HG03354 (cell line): ENCODE results near the gene OR4P4.

Experiments
- ATAC-seq: cut with Tn5 transposase; IDR thresholded peaks from one replicate; pipeline ENCODE4 v1.9.1; 2021; ENCODE audit warnings: mild to moderate bottlenecking; ENCODE audit not compliant: unreplicated experiment, poor library complexity, severe bottlenecking

OR4P4 gene

DNA sequence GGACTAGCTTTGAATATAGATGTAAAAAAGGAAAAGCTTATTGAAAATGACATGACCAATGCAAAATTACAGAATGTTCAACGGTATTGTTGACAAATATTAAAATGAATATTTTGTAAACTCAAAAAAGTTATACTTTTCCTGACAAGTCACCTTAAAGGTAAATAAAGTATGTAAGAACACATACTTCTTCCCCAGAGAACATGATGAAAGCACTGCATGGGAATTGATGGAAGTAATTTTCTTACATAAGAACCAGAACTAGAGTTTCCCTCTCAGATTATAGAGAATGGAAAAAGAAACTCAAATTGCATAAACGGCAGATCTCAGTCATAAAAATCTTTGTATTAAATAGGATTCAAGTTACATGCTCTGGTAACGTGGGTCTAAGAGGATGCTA is at the start of gene OR4P4:
Gene OR4P4 (plus strand): TSS at position 301 of the 400 bp plus-strand sequence.
- ATAC-seq = no peak

DNA sequence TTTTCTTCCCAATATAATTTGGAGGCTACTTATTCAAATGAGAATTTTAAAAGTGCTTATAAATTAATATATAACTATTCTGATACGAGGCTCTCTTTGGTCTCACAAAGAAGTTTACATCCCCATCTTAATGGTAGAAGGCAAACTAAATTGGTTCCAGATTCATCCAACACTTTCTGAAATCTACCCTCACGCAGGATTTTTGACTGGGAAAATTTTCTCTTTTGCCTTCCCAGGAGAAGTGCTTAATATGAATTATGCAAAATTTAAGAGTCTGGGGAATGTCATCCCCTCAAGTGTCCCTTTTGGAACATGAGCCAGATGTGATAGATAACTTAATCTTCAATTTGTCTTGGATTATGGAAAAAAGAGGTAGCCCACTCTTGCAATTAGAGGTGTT is 27.4 kb upstream of the OR4P4 start, which contains the start of gene OR4C11:
Gene OR4C11 (minus strand): TSS at position 101 of the 400 bp plus-strand sequence. CDS start 3,272 bp downstream, outside the sequence.
- ATAC-seq = no peak

DNA sequence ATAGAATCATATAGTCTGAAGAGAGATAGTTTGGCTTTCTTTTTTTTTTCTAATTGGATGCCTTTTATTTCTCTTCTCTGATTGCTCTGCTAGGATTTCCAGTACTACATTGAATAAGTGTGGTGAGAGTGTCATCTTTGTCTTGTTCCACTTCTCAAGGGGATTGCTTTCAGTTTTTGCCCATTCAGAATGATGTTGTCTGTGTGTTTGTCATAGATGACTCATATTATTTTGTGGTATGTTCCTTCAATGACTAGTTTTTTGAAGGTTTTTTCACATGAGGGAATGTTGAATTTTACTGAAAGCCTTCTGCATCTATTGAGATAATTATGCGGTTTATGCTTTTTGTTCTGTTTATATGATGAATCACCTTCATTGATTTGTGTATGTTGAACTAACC is 10.4 kb upstream of the OR4P4 start:
- no peak for ATAC-seq

- no peak for ATAC-seq
These were observed 13.1 kb downstream of the OR4P4 start, which contains the start of gene OR4S2 for GRCh38 chr11:55648027-55648426. Gene OR4S2 (plus strand): TSS chr11:55648327. CDS start chr11:55650904, 2,577 bp downstream.

DNA sequence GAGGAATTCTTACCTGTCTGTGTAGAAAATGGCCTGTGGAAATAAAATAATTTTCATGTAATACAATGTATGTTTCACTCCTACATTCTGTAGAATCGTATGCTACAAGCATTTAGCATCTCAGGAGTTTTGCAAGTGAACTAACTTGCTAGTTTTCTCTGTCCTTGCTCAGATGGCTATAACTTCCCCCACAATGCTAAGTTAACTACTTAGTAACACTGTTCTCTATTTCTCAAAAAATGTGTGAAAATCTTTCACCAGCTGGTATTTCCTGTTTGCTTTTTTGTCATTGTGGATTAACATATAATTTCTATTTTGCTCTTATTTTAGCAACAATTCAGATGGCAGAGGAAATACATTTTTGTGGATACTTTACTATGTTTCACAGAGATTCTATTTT is 17.6 kb downstream of the OR4P4 start:
- no peak for ATAC-seq

DNA sequence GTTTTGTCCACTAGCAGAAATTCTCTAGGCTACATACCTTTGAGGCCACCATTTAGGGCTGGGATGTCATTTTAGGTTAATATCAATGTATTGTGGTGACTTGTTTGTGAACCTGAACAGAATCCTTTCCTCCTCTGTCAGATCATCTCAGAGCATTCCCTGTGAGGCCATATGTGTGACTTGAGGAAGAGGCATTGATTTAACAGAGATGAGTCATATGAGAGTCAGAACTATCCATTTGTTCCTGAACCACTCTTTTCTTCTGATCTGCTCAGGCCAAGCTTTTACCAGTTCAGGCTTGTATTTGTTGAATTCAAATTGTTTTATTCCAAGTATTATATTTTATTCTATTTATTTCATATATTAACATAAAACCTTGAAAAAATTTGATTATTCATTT is 20.2 kb downstream of the OR4P4 start:
- no peak for ATAC-seq

DNA sequence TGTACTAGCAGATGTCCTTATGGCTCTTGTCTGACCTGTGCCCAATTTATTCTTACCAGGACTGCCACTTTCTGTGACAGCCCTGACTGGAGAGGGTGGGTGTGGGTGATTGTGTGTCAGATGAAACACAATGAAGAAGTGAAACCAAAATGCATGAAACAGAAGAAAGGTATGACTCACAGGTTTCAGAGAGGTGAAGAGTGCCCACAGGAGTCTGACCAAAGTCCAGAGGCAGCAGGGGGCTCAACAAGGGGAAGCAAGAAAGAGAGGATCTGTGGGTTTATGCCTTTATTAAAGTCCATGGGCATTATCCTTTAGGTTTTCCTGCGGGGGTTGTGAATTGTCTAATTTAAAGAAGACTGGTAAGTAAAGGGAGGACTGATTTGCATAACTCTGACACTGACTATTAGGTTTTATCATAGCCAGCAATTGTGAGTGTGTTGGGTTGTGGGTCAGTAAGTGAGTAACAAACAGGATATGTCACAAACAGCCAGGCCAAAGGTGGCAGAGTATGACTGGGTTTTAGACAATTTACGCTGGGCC is 23.2 kb downstream of the OR4P4 start:
- peak; percentile 98 for ATAC-seq

GRCh38 chr11:55658608-55659007 is 23.7 kb downstream of the OR4P4 start:
- peak; percentile 45 for ATAC-seq

- no peak for ATAC-seq
These were observed 27.0 kb downstream of the OR4P4 start, which contains the start of gene OR4C6 for GRCh38 chr11:55661901-55662300. Gene OR4C6 (plus strand): TSS chr11:55662201. CDS start chr11:55665167, 2,966 bp downstream.

DNA sequence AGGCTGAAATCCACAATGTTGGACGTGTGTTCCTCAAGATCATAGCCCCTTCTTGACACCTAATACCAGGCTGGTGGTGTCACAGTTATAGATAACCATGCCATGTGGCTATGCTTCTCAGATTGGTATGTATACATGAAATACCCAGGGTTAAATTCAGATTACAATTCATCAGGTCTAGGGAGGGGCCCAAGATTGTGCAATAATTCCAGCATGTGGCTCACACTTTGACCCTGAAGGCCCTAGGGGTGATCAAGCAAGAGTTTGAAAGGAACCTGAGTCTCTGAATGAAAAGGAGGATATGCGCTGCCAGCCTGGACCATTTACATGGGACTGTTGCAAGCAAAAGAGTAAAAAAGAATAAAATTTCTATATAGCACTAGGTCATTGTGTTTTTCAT is 34.5 kb downstream of the OR4P4 start:
- ATAC-seq = no peak

DNA sequence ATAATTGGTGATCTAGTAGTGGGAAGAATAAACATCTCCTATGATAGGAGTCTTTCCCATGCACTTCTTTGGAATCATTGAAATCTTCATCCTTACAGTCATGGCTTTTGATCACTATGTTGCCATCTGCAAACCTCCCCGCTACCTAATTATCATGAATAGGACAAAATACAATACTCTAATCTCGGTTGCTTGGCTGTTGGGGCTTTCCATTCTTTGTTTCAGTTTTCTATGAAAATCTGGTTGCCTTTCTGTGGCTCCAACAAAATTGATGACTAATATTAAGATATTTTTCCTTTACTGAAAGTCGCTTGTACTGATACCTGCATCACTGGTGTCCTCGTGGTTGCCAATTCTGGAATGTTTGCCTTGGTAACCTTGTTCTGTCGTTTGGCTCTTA is 38.9 kb downstream of the OR4P4 start:
- no peak for ATAC-seq
